Osteocyte (in vitro differentiated cells): ENCODE results near the gene ATXN7. TPM values are rescaled to one million over a fixed set of nuclear protein-coding genes. Genes with fewer than 3 reads are reported as not detected.

Experiments
- DNase-seq: peaks from one replicate; pipeline ENCODE4 v3.0.0; 2021; ENCODE audit warnings: mixed read lengths; ENCODE audit not compliant: unreplicated experiment; ENCODE audit errors: extremely low spot score
- H3K27ac Mint-ChIP-seq: one replicate; pipeline ENCODE4 v1.8.0; 2021; ENCODE audit warnings: mild to moderate bottlenecking, mixed read lengths; ENCODE audit not compliant: unreplicated experiment
- H3K27me3 Mint-ChIP-seq: one replicate; pipeline ENCODE4 v1.8.0; 2021; ENCODE audit warnings: mixed read lengths; ENCODE audit not compliant: unreplicated experiment
- H3K36me3 Mint-ChIP-seq: one replicate; pipeline ENCODE4 v1.8.0; 2021; ENCODE audit warnings: mixed read lengths; ENCODE audit not compliant: unreplicated experiment
- H3K4me1 Mint-ChIP-seq: one replicate; pipeline ENCODE4 v1.8.0; 2021; ENCODE audit warnings: mixed read lengths; ENCODE audit not compliant: unreplicated experiment
- H3K4me3 Mint-ChIP-seq: one replicate; pipeline ENCODE4 v1.8.0; 2021; ENCODE audit warnings: mild to moderate bottlenecking, moderate library complexity, mixed read lengths; ENCODE audit not compliant: unreplicated experiment
- H3K9me3 Mint-ChIP-seq: one replicate; pipeline ENCODE4 v1.8.0; 2021; ENCODE audit warnings: mixed read lengths; ENCODE audit not compliant: unreplicated experiment
- CTCF ChIP-seq: fragments of 200-600 bp; sonication (generic); IDR thresholded peaks from 2 replicates; pipeline ENCODE4 v1.5.0; 2021; ENCODE audit warnings: antibody characterized with exemption, mild to moderate bottlenecking, moderate library complexity
- long read RNA-seq: library from polyadenylated mRNA; unstranded; transcript quantifications from one replicate; pipeline ENCODE4 v2.0.0, GENCODE V29; 2021
- total RNA-seq: library from RNA; stranded (reverse); gene quantifications from 2 replicates; pipeline ENCODE4 v1.2.1, GENCODE V29; 2021

The ATXN7 gene
- total RNA-seq: 18.9 and 22.7 TPM in 2 replicates
- long read RNA-seq, transcript ATXN7-211 (1 exons, 3,268 nt): major isoform, 5 of 7 reads
- long read RNA-seq, partial matches to known transcripts: 0 of 7 reads
- long read RNA-seq, other reads (novel, unspliced or antisense): 2 of 7 reads

- peaks cover 22% of the 10 kb centered on the region for H3K4me1 Mint-ChIP-seq
- H3K27ac Mint-ChIP-seq: peak within 1 kb of the TSS; percentile 85
- H3K9me3 Mint-ChIP-seq: no peaks in the 10 kb centered on the region
- peaks cover 2% of the 10 kb centered on the region for H3K36me3 Mint-ChIP-seq
- DNase-seq: peak; percentile 87
- TF ChIP-seq CTCF: no peak
- peak within 1 kb of the TSS; percentile 90 for H3K4me3 Mint-ChIP-seq
- no peaks in the 10 kb centered on the region for H3K27me3 Mint-ChIP-seq
These were observed at the start of gene ATXN7, which contains the start of gene THOC7 for GRCh38 chr3:63863150-63864007. Gene ATXN7 (plus strand): TSS chr3:63863867. CDS start chr3:63912599, 48,732 bp downstream. Gene THOC7 (minus strand): TSS chr3:63863805. CDS start chr3:63863790, 15 bp downstream.

- H3K4me1 Mint-ChIP-seq: no peaks in the 10 kb centered on the region
- no peak overlapping the region for H3K4me3 Mint-ChIP-seq
- DNase-seq: no peak
- peaks cover 3% of the 10 kb centered on the region for H3K36me3 Mint-ChIP-seq
- TF ChIP-seq CTCF: no peak
- no peaks in the 10 kb centered on the region for H3K27me3 Mint-ChIP-seq
- H3K9me3 Mint-ChIP-seq: no peaks in the 10 kb centered on the region
- H3K27ac Mint-ChIP-seq: no peak overlapping the region
These were observed 49.4 kb upstream of the ATXN7 start for GRCh38 chr3:63814237-63814636.

GRCh38 chr3:63817225-63817624 lies 46.4 kb upstream of the ATXN7 start:
- Mint-ChIP-seq H3K4me3 (no peak overlapping the region), H3K27me3 (no peaks in the 10 kb centered on the region), H3K4me1 (no peaks in the 10 kb centered on the region), H3K27ac (no peak overlapping the region), H3K36me3 (peaks cover 3% of the 10 kb centered on the region), H3K9me3 (no peaks in the 10 kb centered on the region)
- no peak for TF ChIP-seq CTCF
- no peak for DNase-seq

DNA sequence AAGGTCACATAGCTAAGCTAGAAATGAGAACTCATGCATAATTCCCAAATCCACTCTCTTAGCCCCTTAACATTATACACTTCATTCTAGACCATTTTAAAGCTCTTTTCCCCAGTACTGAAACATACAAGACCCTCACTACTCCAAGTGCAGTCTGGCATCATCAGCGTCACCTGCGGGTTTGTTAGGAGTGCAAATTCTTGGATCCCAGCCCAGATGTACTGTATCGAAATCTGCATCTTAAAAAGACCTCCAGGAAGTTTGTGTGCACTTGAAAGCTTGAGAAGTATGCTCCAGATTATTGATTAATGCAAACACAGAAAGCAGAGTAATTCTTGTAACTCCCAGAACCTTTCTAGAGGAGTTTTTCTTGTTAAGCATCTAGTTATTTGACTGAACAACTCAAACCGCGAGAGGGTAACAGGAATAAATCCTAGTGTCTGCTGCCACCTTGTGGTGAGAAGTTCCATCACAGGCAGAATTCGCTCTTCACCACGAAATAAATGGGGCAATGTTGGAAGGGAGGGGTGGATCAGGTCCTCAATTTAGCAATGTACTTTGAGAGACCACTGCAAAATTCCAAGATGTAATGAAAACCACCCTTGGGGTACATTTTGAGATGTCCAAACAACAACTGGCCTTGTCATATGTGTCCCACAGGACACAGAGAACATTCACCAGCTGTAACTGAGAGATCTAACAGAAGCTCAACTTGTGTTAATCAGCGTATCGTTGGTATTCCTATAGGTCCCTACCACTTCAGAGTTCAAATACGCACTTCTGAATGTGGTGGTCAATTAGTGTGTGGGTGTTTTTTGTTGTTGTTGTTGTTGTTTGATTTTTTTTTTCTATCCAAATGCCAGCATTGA lies 45.2 kb upstream of the ATXN7 start:
- Mint-ChIP-seq H3K4me3 (no peak overlapping the region), H3K27me3 (no peaks in the 10 kb centered on the region), H3K27ac (no peak overlapping the region), H3K4me1 (no peaks in the 10 kb centered on the region), H3K36me3 (peaks cover 3% of the 10 kb centered on the region), H3K9me3 (no peaks in the 10 kb centered on the region)
- peak; percentile 88 for TF ChIP-seq CTCF
- DNase-seq: no peak

- H3K36me3 Mint-ChIP-seq: peaks cover 3% of the 10 kb centered on the region
- H3K4me3 Mint-ChIP-seq: no peak within 1 kb of the TSS
- DNase-seq: no peak
- H3K27ac Mint-ChIP-seq: no peak within 1 kb of the TSS
- no peaks in the 10 kb centered on the region for H3K9me3 Mint-ChIP-seq
- no peaks in the 10 kb centered on the region for H3K27me3 Mint-ChIP-seq
- no peak for TF ChIP-seq CTCF
- H3K4me1 Mint-ChIP-seq: peaks cover under 1% of the 10 kb centered on the region
These were observed 44.6 kb upstream of the ATXN7 start, which contains the start of gene C3orf49 for GRCh38 chr3:63819151-63819398. Gene C3orf49 (plus strand): TSS chr3:63819299. CDS start chr3:63819472, 173 bp downstream.
